ENCODE results near the gene OTOR. TPM values are rescaled to one million over a fixed set of nuclear protein-coding genes. Genes with fewer than 3 reads are reported as not detected.

Gene OTOR
- total and polyA plus RNA-seq, 2 of the 13 experiments (the other 11 are each of a cell fraction or from before 2014, with no cell fraction given), result not detected

- TF ChIP-seq THAP9 (CRISPR knock-in tag; IDR thresholded peaks at IDR 0.05; ENCODE audit: borderline replicate concordance) (peak; percentile 98), ZNF713 (CRISPR knock-in tag; IDR thresholded peaks at IDR 0.05) (peak; percentile 97; the same call in 1 of the 2 replicates), THYN1 (CRISPR knock-in tag; IDR thresholded peaks at IDR 0.05; ENCODE audit: borderline replicate concordance, low read depth) (no peak), U2AF2 (IDR thresholded peaks at IDR 0.05; ENCODE audit: low read depth, low read length) (0 out of 2 replicates have a peak, but pooled peaks have one; percentile 84), HIVEP1 (CRISPR knock-in tag; IDR thresholded peaks at IDR 0.05) (peak; percentile 71; the same call in 1 of the 2 replicates), ZUFSP (CRISPR knock-in tag; IDR thresholded peaks at IDR 0.05; ENCODE audit: borderline replicate concordance) (0 out of 2 replicates have a peak, but pooled peaks have one; percentile 40), ZNF777 (CRISPR knock-in tag; IDR thresholded peaks at IDR 0.05) (0 out of 2 replicates have a peak, but pooled peaks have one; percentile 49), ZNF232 (CRISPR knock-in tag; IDR thresholded peaks at IDR 0.05; ENCODE audit: borderline replicate concordance) (0 out of 2 replicates have a peak, but pooled peaks have one; percentile 78), CEBPG (CRISPR knock-in tag; IDR thresholded peaks at IDR 0.05) (peak; percentile 62; the same call in 1 of the 2 replicates), ZNF720 (CRISPR knock-in tag; IDR thresholded peaks at IDR 0.05) (peak; percentile 95), ARID2 (CRISPR knock-in tag; IDR thresholded peaks at IDR 0.05; ENCODE audit: borderline replicate concordance) (0 out of 2 replicates have a peak, but pooled peaks have one; percentile 60), ZNF75D (CRISPR knock-in tag; IDR thresholded peaks at IDR 0.05; ENCODE audit: borderline replicate concordance) (no peak), ZC3H4 (CRISPR knock-in tag; IDR thresholded peaks at IDR 0.05; ENCODE audit: borderline replicate concordance) (no peak; the same call in 1 of the 2 replicates), NR3C1 (CRISPR knock-in tag; IDR thresholded peaks at IDR 0.05) (no peak), ZNF333 (CRISPR knock-in tag; IDR thresholded peaks at IDR 0.05; ENCODE audit: borderline replicate concordance) (peak; percentile 85), MYNN (CRISPR knock-in tag; IDR thresholded peaks at IDR 0.05; ENCODE audit: low read depth) (peak; percentile 98), ATF7-NPFF (CRISPR knock-in tag; IDR thresholded peaks at IDR 0.05; ENCODE audit: low read depth) (peak; percentile 96), SATB2 (CRISPR knock-in tag; IDR thresholded peaks at IDR 0.05) (peak; percentile 67; the same call in 1 of the 2 replicates), MEIS1 (CRISPR knock-in tag; IDR thresholded peaks at IDR 0.05; ENCODE audit: borderline replicate concordance) (peak; percentile 88), POGZ (CRISPR knock-in tag; IDR thresholded peaks at IDR 0.05) (peak; percentile 99), ZNF576 (CRISPR knock-in tag; IDR thresholded peaks at IDR 0.05) (0 out of 2 replicates have a peak, but pooled peaks have one; percentile 66)
Observed at GRCh38 chr20:16729565-16730460, 18.3 kb upstream of the OTOR start, which contains the start of gene SNRPB2 (continued).

All from HepG2 (cell line).